GM10847 (cell line): ENCODE results near the gene GLCCI1.

Experiments
- POLR2A ChIP-seq: IDR thresholded peaks from 2 replicates; pipeline ENCODE4 v1.6.1; 2011; ENCODE audit not compliant: insufficient read length; ENCODE audit errors: extremely low read depth

The GLCCI1 gene

GRCh38 chr7:8000315-8000941 is 31.8 kb downstream of the GLCCI1 start:
- TF ChIP-seq POLR2A = no peak

DNA sequence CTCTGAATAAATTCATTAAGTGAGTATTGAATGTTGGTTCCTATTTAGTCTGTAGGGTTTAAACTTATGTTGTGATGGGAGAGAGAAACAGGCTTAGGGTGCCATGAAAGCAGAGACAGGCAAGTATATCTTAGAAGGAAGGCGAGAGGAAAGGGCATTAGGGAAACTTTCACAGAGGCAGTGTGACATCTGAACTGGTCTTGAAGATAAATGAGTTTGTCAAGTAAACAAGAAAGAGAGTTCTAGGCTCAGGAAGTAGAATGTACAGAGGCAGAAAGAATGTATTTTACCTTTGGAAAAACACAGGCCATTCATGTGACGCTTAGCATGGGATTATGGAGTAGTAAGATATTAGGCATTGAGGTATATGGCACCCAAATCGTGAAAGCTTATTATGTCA is 34.5 kb downstream of the GLCCI1 start:
- no peak for TF ChIP-seq POLR2A

DNA sequence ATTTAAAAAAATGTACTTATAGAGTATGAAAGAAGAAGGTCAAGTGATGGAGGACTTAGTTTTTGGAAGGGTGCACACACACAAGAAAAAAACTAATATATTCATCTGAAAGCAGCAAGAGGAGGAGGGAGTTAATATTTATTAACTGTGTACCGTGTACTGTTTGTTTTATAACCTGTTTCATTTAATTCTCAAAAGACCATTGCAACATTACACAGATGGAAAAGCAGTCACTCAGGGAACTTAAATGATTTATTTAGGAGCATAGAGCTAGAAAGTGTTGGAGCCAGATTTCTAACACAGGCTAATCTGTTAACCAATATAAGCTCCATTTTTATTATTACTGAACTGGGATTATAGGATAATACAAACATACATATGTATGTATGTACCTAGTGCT is 36.7 kb downstream of the GLCCI1 start:
- no peak for TF ChIP-seq POLR2A

DNA sequence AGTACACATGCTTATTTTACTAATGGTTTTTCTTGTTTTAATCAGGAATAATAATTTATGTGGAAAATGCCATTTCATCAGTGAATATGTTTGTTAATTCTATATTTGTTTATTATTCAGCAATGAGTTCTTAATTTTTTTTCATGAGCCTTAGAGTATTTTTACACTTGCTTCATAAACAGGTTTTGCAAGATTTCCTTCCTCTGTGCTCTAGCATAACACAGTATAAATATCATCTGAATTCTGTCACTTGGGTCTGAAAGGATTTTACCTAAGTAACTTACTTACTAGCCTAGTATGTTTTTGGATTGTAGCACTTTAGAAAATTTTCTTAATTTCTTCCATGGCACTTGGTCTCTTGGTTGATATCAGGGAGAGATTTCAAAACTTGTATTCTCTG is 45.8 kb downstream of the GLCCI1 start:
- TF ChIP-seq POLR2A = no peak

DNA sequence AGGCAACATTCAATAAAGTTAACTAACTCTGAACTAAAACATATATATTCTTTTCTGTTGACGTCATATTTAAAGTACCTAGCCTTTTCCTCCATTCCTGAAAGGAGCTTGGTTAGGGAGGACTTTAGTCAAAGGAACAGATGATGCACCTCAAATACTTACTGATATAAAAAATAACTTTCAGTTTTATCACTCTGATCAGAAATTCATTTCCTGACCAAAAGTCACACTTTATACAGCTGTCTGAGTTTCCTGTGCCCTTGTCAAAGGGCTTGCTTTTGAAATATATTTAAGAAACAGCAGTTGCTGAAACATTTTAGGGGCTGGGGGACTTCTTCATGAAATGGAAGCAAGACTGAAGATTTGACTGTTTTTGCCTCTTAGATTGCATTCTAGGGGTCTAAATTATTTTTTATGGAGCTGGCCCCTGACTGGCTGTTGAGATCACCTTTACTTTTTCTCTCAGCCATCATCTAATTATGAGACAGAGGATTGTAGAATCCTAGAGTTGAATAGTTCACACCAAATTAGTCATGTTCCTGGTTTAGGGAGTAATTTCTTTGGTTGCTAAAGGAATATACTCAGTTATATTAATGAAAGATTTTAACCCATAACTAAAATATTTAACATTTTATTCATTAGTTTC is 46.6 kb downstream of the GLCCI1 start:
- no peak for TF ChIP-seq POLR2A

DNA sequence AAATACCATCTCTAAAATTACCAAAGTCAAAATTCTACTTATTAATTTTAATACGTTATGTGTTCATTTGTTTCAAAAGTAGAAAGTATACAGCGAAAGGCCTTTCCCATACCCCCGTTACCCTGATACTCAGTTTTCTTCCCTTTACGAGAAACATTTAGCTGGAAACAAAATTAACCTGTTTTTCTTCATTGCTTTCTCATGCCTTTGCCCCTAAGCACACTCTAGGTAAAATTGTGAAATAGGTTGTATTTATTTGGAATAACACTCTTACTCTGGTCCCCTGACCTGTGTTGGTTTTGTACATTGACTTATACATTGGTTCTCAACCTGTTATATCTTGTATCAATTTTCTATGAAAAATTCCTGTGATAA is 47.1 kb downstream of the GLCCI1 start:
- TF ChIP-seq POLR2A = no peak

- TF ChIP-seq POLR2A = no peak
Measured at GRCh38 chr7:8017423-8017822, 48.8 kb downstream of the GLCCI1 start.

DNA sequence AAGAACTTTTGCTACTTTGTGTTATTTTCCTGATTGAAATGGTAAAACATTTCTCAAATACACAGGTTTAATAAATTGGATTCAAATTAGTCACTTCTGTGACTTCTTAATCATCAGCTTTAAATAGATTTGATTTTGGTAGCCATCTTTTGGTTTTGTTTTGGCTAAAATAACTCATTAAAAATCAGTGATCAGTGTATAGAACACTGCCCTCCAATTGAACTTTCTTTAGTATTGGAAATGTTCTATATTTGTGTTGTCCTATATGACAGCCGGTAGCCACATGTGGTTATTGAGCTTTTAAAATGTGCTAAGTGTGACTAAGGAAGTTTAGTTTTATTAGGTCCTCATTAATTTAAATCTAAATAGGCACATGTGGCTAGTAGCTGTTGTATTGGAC is 50.4 kb downstream of the GLCCI1 start:
- no peak for TF ChIP-seq POLR2A

- TF ChIP-seq POLR2A = no peak
Measured at GRCh38 chr7:8022628-8023027, 54.0 kb downstream of the GLCCI1 start.

DNA sequence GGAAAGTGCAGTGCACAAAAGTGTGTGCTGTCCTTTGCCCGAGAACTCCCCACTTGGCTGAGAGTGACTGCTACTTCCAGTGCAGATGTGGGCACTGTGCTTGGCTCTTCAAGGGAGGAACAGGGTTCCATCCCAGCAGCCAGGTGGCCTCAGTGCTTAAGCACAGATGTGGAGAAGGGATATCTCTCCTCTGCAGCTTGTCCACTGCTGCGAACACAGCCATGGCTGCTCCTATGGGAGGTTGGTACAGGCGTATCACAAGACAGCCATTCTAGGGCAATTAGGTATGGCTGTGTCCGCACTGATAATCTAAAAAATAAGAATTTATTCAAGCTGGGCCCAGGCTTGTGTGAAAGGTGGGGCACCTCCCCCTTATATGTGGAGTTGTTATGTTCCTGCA is 66.6 kb downstream of the GLCCI1 start:
- TF ChIP-seq POLR2A = no peak

DNA sequence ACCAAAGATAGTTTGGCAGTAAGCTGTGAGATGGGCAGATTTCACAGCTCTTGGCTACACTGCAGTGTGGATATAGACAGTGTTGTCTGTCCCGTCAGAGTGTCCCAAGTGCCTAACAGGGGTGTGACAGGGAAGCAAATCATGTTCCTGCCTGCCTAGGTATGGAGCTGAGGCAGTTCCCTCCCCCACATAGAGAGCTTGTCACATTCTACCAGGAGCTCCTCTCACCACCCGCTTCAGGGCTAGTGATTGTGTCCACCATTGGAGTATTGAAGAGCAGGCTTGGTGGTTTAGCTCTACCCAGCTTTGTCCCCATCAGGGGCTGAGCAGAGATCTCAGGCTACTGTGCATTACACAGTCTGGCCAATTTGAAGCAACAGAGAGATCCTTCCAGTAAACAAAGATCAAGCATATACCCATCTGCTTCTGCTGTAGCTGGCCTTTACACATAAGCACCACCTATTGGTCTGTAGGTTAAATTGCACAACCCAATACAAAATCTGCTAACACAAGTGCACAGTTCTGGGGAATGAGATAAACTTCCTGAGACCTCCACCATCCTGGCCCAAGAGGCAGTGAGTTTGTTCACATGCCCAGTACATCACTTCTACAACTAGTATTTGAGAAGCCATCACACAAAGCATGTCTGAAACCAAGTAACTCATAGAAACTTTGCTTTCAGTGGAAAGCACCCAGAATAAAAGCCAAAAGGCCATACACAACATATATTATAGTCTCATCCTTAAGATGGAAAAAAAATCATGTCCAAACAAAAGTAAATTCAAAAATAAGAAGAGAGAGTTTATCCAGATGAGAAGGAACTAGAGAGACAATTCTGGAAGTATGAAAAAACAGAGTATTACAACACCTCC is 67.3 kb downstream of the GLCCI1 start:
- TF ChIP-seq POLR2A = no peak

DNA sequence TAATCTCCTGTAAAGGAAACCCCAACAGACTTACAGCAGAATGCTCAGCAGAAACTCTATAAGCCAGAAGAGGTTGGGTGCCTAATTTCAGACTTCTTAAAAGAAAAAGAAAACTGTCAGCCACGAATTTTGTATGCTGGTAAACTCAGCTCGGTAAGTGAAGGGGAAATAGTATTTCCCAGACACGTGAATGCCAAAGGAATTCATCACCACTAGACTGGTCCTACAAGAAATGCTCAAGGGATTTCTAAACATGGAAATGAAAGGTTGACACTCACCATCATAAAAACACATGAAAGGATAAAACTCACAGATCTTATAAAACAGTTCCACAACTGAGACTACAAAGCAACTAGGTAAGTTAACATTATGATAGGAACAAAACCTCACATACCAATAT is 68.6 kb downstream of the GLCCI1 start:
- no peak for TF ChIP-seq POLR2A

DNA sequence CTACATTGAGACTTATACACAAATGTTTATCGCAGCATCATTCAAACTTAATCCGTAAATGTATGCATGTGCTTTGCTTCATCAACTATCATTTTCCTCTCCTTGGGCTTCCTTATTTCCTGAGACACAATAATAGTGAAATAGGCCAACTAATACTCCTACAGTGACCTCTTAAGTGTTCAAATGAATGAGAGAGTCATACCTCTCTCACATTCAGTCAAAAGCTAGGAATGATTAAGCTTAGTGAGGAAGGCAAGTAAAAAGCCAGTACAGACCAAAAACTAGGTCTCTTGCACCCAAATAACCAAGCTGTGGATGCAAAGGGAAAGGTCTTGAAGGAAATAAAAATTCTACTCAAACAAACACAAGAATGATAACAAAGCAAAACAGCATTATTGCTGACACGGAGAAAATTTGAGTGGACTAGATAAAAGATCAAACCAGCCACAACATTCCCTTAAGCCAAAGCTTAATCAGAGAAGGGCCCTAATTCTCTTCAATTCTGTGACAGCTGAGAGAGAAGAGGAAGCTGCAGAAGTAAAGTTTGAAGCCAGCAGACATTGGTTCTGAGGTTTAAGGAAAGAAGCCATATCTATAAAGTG is 72.3 kb downstream of the GLCCI1 start:
- no peak for TF ChIP-seq POLR2A

DNA sequence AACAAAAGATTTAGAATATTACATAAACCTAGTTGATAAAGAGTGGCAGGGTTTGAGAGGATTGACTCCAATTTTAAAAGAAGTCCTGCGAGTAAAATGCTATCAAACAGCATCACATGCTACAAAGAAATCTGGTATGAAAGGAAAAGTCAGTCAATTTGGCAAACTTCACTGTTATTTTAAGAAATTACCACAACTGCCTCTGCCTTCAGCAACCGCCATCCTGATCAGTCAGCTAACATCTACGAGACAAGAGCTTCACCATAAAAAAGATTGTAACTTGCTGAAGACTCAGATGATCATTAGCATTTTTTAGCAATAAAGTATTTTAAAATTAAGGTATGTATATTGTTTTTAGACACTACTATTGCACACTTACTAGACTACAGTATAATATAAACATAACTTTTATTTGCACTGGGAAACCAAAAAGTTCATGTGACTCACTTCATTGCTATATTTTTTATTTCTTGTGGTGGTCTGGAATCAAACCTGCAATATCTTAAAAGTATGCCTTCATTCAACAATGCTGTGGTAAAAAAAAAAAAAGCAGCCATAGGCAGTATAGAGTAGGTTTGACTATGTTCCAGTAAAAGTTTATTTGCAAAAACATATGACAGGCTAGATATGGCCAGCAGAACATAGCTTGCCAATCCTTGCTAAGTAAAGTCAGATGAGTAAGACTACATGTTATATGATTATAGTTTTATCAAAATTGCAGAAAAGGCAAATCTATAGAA is 74.4 kb downstream of the GLCCI1 start:
- TF ChIP-seq POLR2A = no peak

- TF ChIP-seq POLR2A = no peak
Measured at GRCh38 chr7:8044761-8045430, 76.3 kb downstream of the GLCCI1 start.
